GM13976 (cell line): ENCODE data around the gene RAB11FIP2.

Experiments used
- DNase-seq: peaks from one replicate; pipeline ENCODE4 v3.0.0; 2012; ENCODE audit warnings: low spot score
- CTCF ChIP-seq: IDR thresholded peaks from 2 replicates; pipeline ENCODE4 v1.5.1; 2012; ENCODE audit warnings: borderline replicate concordance, mild to moderate bottlenecking; ENCODE audit not compliant: insufficient read depth; ENCODE audit errors: extremely low read depth, missing control alignments, control extremely low read depth
- in situ Hi-C: fragments of 300-500 bp; cut with MboI; formaldehyde crosslinking; loops from one replicate; pipeline ENCODE4 v1.12.0; 2022; ENCODE audit warnings: low sequenced_read_pairs, mixed read lengths, inconsistent platforms; ENCODE audit not compliant: unreplicated experiment

Gene RAB11FIP2

GRCh38 chr10:117994771-117995170 lies 52.0 kb downstream of the RAB11FIP2 start:
- in situ Hi-C loops = no loop called here

GRCh38 chr10:117993166-117993565 lies 53.6 kb downstream of the RAB11FIP2 start:
- DNase-seq = no peak
- in situ Hi-C loops = no loop called here
- TF ChIP-seq CTCF = no peak

More at GRCh38 chr10:117994771-117995170, 52.0 kb downstream of the RAB11FIP2 start:
- no peak for DNase-seq
- no peak for TF ChIP-seq CTCF

GRCh38 chr10:117991701-117992100 lies 55.0 kb downstream of the RAB11FIP2 start:
- TF ChIP-seq CTCF = no peak
- in situ Hi-C loops = no loop called here
- DNase-seq = no peak

- in situ Hi-C loops = no loop called here
- DNase-seq = no peak
- TF ChIP-seq CTCF = no peak
Measured at GRCh38 chr10:117989962-117990361, 56.8 kb downstream of the RAB11FIP2 start.

- no peak for TF ChIP-seq CTCF
- in situ Hi-C loops = no loop called here
Measured at GRCh38 chr10:117988814-117989213, 57.9 kb downstream of the RAB11FIP2 start.

GRCh38 chr10:117987244-117987909 lies 59.4 kb downstream of the RAB11FIP2 start:
- no peak for DNase-seq
- in situ Hi-C loops = no loop called here
- no peak for TF ChIP-seq CTCF

More at GRCh38 chr10:117988814-117989213, 57.9 kb downstream of the RAB11FIP2 start:
- no peak for DNase-seq
